Peyer's patch (tissue), 4 donors: Measurements from ENCODE around the gene PHEX. TPM values are rescaled to one million over a fixed set of nuclear protein-coding genes. Genes with fewer than 3 reads are reported as not detected.

Source experiments
- DNase-seq, 3 donors: peaks; one replicate each; pipeline ENCODE4 v3.0.0-alpha.2; 2017 to 2019
- H3K27ac ChIP-seq, 4 donors: fragments of 200-600 bp; sonication (generic); one replicate each; pipeline ENCODE4 v1.5.1; 2016 to 2019
- H3K27me3 ChIP-seq, 2 donors: fragments of 200-600 bp; sonication (generic); one replicate each; pipeline ENCODE4 v1.5.1; 2019
- H3K36me3 ChIP-seq, 3 donors: fragments of 200-600 bp; sonication (generic); one replicate each; pipeline ENCODE4 v1.5.1; 2016 to 2019
- H3K4me1 ChIP-seq, 4 donors: fragments of 200-600 bp; sonication (generic); one replicate each; pipeline ENCODE4 v1.5.1; 2016 to 2019
- H3K4me3 ChIP-seq, 4 donors: fragments of 200-600 bp; sonication (generic); 1 replicate in 3 of 4; 2 replicates in 1 of 4; pipeline ENCODE4 v1.5.1; 2016 to 2019; ENCODE audit warnings: mild to moderate bottlenecking in 1 of 4
- H3K9me3 ChIP-seq, 4 donors: fragments of 200-600 bp; sonication (generic); one replicate each; pipeline ENCODE4 v1.5.1; 2016 to 2019; ENCODE audit warnings: mild to moderate bottlenecking in 1 of 4
- CTCF ChIP-seq, 6 experiments: fragments of 450-650 bp in 4 of 6; fragments of 200-600 bp in 2 of 6; sonication (generic) in 1 of 6; IDR thresholded peaks; one replicate each; pipeline ENCODE4 v1.5.1; 2017 to 2019; ENCODE audit warnings: antibody characterized with exemption in 6 of 6, mild to moderate bottlenecking in 3 of 6, moderate library complexity in 1 of 6
- POLR2A ChIP-seq, 2 donors: fragments of 450-650 bp; IDR thresholded peaks; one replicate each; pipeline ENCODE4 v1.5.1; 2017; ENCODE audit warnings: antibody characterized with exemption in 2 of 2, mild to moderate bottlenecking in 2 of 2, moderate library complexity in 2 of 2
- total RNA-seq, 4 donors: library from RNA; depleted of rRNA; stranded (reverse); fragments of >200 nt; gene quantifications; one replicate each; pipeline ENCODE4 v1.1.0, GENCODE V29; 2016

PHEX gene
- total RNA-seq, 4 donors from 2014 or later = 2.4 to 20.7 (median 8.7) TPM; not detected in 1

GRCh38 chrX:22090181-22090580 lies 58.1 kb downstream of the PHEX start:
- H3K4me1 ChIP-seq = no peaks in the 10 kb centered on the region
- H3K27me3 ChIP-seq = no peaks in the 10 kb centered on the region
- no peak overlapping the region for H3K27ac ChIP-seq
- DNase-seq = no peak
- no peak overlapping the region for H3K4me3 ChIP-seq
- H3K9me3 ChIP-seq = no peaks in the 10 kb centered on the region
- TF ChIP-seq POLR2A (IDR thresholded peaks at IDR 0.05) (no peak), CTCF (IDR thresholded peaks at IDR 0.05) (no peak)
- H3K36me3 ChIP-seq = no peaks in the 10 kb centered on the region

- Histone ChIP-seq H3K9me3 (no peaks in the 10 kb centered on the region), H3K27me3 (no peaks in the 10 kb centered on the region), H3K27ac (no peak overlapping the region), H3K4me3 (no peak overlapping the region), H3K4me1 (no peaks in the 10 kb centered on the region), H3K36me3 (no peaks in the 10 kb centered on the region)
- TF ChIP-seq CTCF (IDR thresholded peaks at IDR 0.05) = no peak
- TF ChIP-seq POLR2A (IDR thresholded peaks at IDR 0.05) = no peak
- DNase-seq = no peak
These were observed 61.4 kb downstream of the PHEX start for GRCh38 chrX:22093550-22093949.

GRCh38 chrX:22095286-22095685 lies 63.2 kb downstream of the PHEX start:
- H3K36me3 ChIP-seq = no peaks in the 10 kb centered on the region
- no peak for TF ChIP-seq POLR2A (IDR thresholded peaks at IDR 0.05)
- no peak for TF ChIP-seq CTCF (IDR thresholded peaks at IDR 0.05)
- no peak overlapping the region for H3K27ac ChIP-seq
- no peaks in the 10 kb centered on the region for H3K27me3 ChIP-seq
- H3K4me3 ChIP-seq = no peak overlapping the region
- H3K4me1 ChIP-seq = no peaks in the 10 kb centered on the region
- DNase-seq = peak in 2 of 3 donors; percentile 34 to 52
- no peaks in the 10 kb centered on the region for H3K9me3 ChIP-seq

GRCh38 chrX:22095856-22096255 lies 63.7 kb downstream of the PHEX start:
- H3K27ac ChIP-seq = no peak overlapping the region
- no peak for TF ChIP-seq CTCF (IDR thresholded peaks at IDR 0.05)
- TF ChIP-seq POLR2A (IDR thresholded peaks at IDR 0.05) = no peak

GRCh38 chrX:22097012-22097694 lies 65.0 kb downstream of the PHEX start:
- Histone ChIP-seq H3K4me3 (no peak overlapping the region), H3K36me3 (no peaks in the 10 kb centered on the region), H3K27ac (no peak overlapping the region), H3K9me3 (no peaks in the 10 kb centered on the region), H3K4me1 (no peaks in the 10 kb centered on the region), H3K27me3 (no peaks in the 10 kb centered on the region)
- DNase-seq = no peak
- TF ChIP-seq POLR2A (IDR thresholded peaks at IDR 0.05) = no peak
- no peak for TF ChIP-seq CTCF (IDR thresholded peaks at IDR 0.05)

More at GRCh38 chrX:22095856-22096255, 63.7 kb downstream of the PHEX start:
- H3K4me1 ChIP-seq = no peaks in the 10 kb centered on the region
- H3K9me3 ChIP-seq = no peaks in the 10 kb centered on the region
- no peaks in the 10 kb centered on the region for H3K27me3 ChIP-seq
- H3K36me3 ChIP-seq = no peaks in the 10 kb centered on the region
- no peak for DNase-seq
- no peak overlapping the region for H3K4me3 ChIP-seq
